HG03520 (cell line): ENCODE measurements around the gene RIT2.

Source experiments
- ATAC-seq: cut with Tn5 transposase; IDR thresholded peaks from one replicate; pipeline ENCODE4 v1.9.1; 2021; ENCODE audit warnings: mild to moderate bottlenecking, moderate library complexity; ENCODE audit not compliant: unreplicated experiment

The RIT2 gene

GRCh38 chr18:43017622-43018021, 97.9 kb downstream of the RIT2 start:
- ATAC-seq, result no peak

GRCh38 chr18:43013486-43013885, 102.0 kb downstream of the RIT2 start:
- no peak for ATAC-seq

- ATAC-seq, result no peak
Measured at GRCh38 chr18:43012951-43013350, 102.5 kb downstream of the RIT2 start.

GRCh38 chr18:43010611-43011010, 104.9 kb downstream of the RIT2 start:
- no peak for ATAC-seq

GRCh38 chr18:43009674-43010073, 105.8 kb downstream of the RIT2 start:
- ATAC-seq, result no peak

- ATAC-seq, result no peak
Measured at GRCh38 chr18:43007365-43007764, 108.1 kb downstream of the RIT2 start.

GRCh38 chr18:43004421-43004820, 111.1 kb downstream of the RIT2 start:
- ATAC-seq, result no peak

- no peak for ATAC-seq
Measured at GRCh38 chr18:43001821-43002220, 113.7 kb downstream of the RIT2 start.

- no peak for ATAC-seq
Measured at GRCh38 chr18:42996824-42997223, 118.7 kb downstream of the RIT2 start.

GRCh38 chr18:42980426-42980825, 135.1 kb downstream of the RIT2 start:
- no peak for ATAC-seq

GRCh38 chr18:42977982-42978637, 137.4 kb downstream of the RIT2 start:
- no peak for ATAC-seq

GRCh38 chr18:42976869-42977590, 138.5 kb downstream of the RIT2 start:
- ATAC-seq, result no peak

GRCh38 chr18:42969366-42969765, 146.1 kb downstream of the RIT2 start:
- ATAC-seq, result no peak

GRCh38 chr18:42961298-42961697, 154.2 kb downstream of the RIT2 start:
- ATAC-seq, result no peak

GRCh38 chr18:42959528-42959927, 156.0 kb downstream of the RIT2 start:
- no peak for ATAC-seq

- ATAC-seq, result no peak
Measured at GRCh38 chr18:42958353-42958752, 157.1 kb downstream of the RIT2 start.

GRCh38 chr18:42956287-42956686, 159.2 kb downstream of the RIT2 start:
- ATAC-seq, result no peak

- no peak for ATAC-seq
Measured at GRCh38 chr18:42954887-42955286, 160.6 kb downstream of the RIT2 start.

GRCh38 chr18:42953306-42953705, 162.2 kb downstream of the RIT2 start:
- ATAC-seq, result no peak

- ATAC-seq, result no peak
Measured at GRCh38 chr18:42950732-42951131, 164.8 kb downstream of the RIT2 start.

GRCh38 chr18:42948831-42949230, 166.7 kb downstream of the RIT2 start:
- ATAC-seq, result no peak

- no peak for ATAC-seq
Measured at GRCh38 chr18:42941860-42942259, 173.6 kb downstream of the RIT2 start.

- ATAC-seq, result no peak
Measured at GRCh38 chr18:42941021-42941420, 174.5 kb downstream of the RIT2 start.
